Measurements from ENCODE around the gene FREM2. TPM values are rescaled to one million over a fixed set of nuclear protein-coding genes. Genes with fewer than 3 reads are reported as not detected.

Gene FREM2
- total and polyA plus RNA-seq, 7 donors: 0.18 to 9.4 (median 2.2) TPM

DNA sequence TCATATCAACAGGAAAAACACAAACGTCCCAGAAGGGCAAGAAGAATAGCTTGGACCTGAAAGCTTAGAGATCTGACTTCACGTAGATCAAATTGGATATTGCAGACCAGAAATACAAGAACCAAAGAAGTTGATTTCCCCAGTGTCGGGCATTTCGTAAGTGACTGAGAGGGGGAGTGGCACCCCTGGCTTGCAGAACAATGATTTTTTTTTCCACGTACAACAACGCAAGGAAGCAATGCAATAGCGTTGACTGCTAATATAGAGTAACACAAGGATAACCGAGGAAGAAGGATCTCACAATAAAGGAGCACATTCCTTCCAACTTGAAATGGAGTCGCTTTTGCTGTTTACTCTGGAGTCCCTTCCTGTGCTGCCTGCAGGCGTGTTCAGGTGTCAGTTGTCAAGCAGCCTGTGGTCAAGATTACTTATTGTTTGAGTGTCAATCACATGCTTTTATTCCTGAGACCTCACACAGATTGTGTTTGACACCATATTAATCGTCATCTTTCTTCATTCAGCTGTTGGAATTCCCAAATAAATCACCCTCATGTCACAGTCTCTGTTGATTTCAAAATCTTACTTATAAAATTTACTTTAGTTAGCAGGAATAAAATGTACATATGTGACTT is 139.4 kb downstream of the FREM2 start:
- Histone ChIP-seq H3K4me1 (no peaks in the 10 kb centered on the region), H3K4me3 (no peak overlapping the region), H3K27me3 (ENCODE audit: insufficient read depth in 3 of 3, low read length in 2 of 3) (no peaks in the 10 kb centered on the region), H3K9me3 (no peaks in the 10 kb centered on the region), H3K36me3 (ENCODE audit: insufficient read depth in 1 of 2, low read depth in 1 of 2) (no peaks in the 10 kb centered on the region), H3K27ac (no peak overlapping the region)
- intact Hi-C loops (cut with DNase I): no loop called here
- WGBS, 3 donors: 63 to 72% (median 67%) methylated on average over 11 of the region's 11 CpGs
- TF ChIP-seq, protein P1, sequence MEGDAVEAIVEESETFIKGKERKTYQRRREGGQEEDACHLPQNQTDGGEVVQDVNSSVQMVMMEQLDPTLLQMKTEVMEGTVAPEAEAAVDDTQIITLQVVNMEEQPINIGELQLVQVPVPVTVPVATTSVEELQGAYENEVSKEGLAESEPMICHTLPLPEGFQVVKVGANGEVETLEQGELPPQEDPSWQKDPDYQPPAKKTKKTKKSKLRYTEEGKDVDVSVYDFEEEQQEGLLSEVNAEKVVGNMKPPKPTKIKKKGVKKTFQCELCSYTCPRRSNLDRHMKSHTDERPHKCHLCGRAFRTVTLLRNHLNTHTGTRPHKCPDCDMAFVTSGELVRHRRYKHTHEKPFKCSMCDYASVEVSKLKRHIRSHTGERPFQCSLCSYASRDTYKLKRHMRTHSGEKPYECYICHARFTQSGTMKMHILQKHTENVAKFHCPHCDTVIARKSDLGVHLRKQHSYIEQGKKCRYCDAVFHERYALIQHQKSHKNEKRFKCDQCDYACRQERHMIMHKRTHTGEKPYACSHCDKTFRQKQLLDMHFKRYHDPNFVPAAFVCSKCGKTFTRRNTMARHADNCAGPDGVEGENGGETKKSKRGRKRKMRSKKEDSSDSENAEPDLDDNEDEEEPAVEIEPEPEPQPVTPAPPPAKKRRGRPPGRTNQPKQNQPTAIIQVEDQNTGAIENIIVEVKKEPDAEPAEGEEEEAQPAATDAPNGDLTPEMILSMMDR (IDR thresholded peaks at IDR 0.05): no peak
- DNase-seq (no peak), ATAC-seq (no peak)

DNA sequence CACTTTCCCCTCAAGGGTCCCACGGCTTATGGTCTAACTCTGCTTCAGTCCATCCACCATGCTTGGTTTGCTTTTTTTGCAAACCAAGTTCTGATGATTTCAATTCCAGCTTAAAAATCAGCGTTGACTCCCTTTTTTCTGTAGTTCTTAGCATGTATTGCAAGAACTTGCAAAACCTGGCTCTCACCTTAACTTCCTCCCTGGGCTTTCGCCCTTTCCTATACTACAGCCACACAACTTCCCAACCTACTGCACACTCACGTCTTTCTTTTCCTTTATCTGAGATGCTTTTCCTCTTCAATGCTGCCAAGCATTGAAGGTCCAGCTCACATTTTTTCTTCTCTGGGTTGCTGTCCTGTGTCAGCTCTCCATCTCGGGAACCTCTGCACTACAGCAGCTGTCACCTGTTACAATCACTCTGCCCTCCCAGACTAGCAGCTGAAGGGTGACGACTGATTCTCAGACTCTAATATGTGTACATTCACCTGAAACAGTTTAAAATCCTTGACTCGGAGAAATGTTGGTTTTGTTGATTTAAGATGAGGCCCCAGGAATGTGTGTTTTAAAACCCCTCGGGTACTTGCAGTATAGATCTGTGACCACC is 143.7 kb downstream of the FREM2 start:
- Histone ChIP-seq H3K9me3 (no peaks in the 10 kb centered on the region), H3K36me3 (ENCODE audit: insufficient read depth in 1 of 2, low read depth in 1 of 2) (no peaks in the 10 kb centered on the region), H3K4me1 (no peaks in the 10 kb centered on the region), H3K4me3 (no peak overlapping the region), H3K27me3 (ENCODE audit: insufficient read depth in 3 of 3, low read length in 2 of 3) (no peaks in the 10 kb centered on the region), H3K27ac (no peak overlapping the region)
- TF ChIP-seq, protein P1 (IDR thresholded peaks at IDR 0.05): no peak
- WGBS, 3 donors: 46 to 58% (median 49%) methylated on average over 8 of the region's 8 CpGs
- no peak for DNase-seq
- peak in 2 of 4 donors; percentile 57 to 70 for ATAC-seq
- intact Hi-C loops (cut with DNase I): no loop called here

DNA sequence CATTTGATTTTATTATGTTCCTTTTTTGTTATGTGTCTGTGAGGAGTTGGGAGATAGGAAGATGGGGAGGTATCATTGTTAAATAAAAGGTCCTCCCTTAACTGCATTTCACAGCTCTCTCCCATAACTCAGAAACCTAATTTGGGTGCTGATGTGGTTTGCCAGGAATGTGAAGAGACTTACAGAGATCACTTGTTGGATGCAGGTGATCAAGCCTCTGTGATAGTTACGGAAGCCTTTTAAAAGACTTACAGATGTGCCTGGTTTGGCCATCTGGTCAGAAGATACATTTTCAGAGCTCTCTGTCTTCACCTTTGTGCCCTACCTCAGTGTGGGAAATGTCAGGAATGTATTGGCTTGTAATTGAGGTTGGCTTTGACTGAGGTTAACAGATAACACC is 157.7 kb downstream of the FREM2 start:
- 16 to 50% (median 37%) methylated on average over 1 of the region's 1 CpG for WGBS, 3 donors
- peak in 1 of 4 donors; percentile 48 for ATAC-seq
- Histone ChIP-seq H3K36me3 (ENCODE audit: insufficient read depth in 1 of 2, low read depth in 1 of 2) (no peaks in the 10 kb centered on the region), H3K27me3 (ENCODE audit: insufficient read depth in 3 of 3, low read length in 2 of 3) (no peaks in the 10 kb centered on the region), H3K27ac (no peak overlapping the region), H3K4me3 (no peak overlapping the region), H3K4me1 (peaks cover 21% of the 10 kb centered on the region), H3K9me3 (no peaks in the 10 kb centered on the region)
- TF ChIP-seq, protein P1 (IDR thresholded peaks at IDR 0.05): no peak
- no peak for DNase-seq
- intact Hi-C loops (cut with DNase I): no loop called here

DNA sequence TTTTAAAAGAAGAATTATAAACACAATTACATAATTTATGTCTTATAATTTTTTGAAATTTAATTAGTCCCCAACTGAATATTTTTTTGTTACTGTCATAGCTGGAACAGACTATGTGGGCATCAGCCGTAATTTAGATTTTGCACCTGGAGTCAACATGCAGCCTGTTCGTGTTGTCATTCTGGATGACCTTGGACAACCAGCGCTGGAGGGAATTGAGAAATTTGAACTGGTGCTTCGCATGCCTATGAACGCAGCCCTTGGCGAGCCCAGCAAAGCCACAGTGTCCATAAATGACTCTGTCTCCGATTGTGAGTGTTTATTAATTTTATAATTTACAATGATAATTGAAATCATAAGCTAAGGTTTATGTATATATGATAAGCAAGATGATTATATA is 161.5 kb downstream of the FREM2 start:
- Histone ChIP-seq H3K4me3 (peak overlapping the region; percentile 27), H3K9me3 (no peaks in the 10 kb centered on the region), H3K36me3 (ENCODE audit: insufficient read depth in 1 of 2, low read depth in 1 of 2) (peaks cover 0 to 7% of the 10 kb centered on the region in 2 donors), H3K27ac (peak overlapping the region; percentile 68), H3K27me3 (ENCODE audit: insufficient read depth in 3 of 3, low read length in 2 of 3) (no peaks in the 10 kb centered on the region), H3K4me1 (peaks cover 21% of the 10 kb centered on the region)
- TF ChIP-seq, protein P1 (IDR thresholded peaks at IDR 0.05): no peak
- 20 to 40% (median 26%) methylated on average over 7 of the region's 7 CpGs for WGBS, 3 donors
- no peak for DNase-seq
- intact Hi-C loops (cut with DNase I): no loop called here
- peak; percentile 89 to 96 (median 90) for ATAC-seq
